Ascending aorta (tissue), 2 donors: ENCODE results near the gene TLCD1. TPM values are rescaled to one million over a fixed set of nuclear protein-coding genes. Genes with fewer than 3 reads are reported as not detected.

ENCODE experiments used
- DNase-seq, 2 donors: peaks; one replicate each; pipeline ENCODE4 v3.0.0-alpha.2; 2019; ENCODE audit warnings: low spot score in 2 of 2
- H3K27ac ChIP-seq, 2 donors: fragments of 200-600 bp; sonication (generic); one replicate each; pipeline ENCODE4 v1.5.1; 2016 to 2017; ENCODE audit warnings: mild to moderate bottlenecking in 1 of 2
- H3K27me3 ChIP-seq: fragments of 200-600 bp; sonication (generic); one replicate; pipeline ENCODE4 v1.5.1; 2017
- H3K36me3 ChIP-seq, 2 donors: fragments of 200-600 bp; sonication (generic); one replicate each; pipeline ENCODE4 v1.5.1; 2016
- H3K4me1 ChIP-seq, 2 donors: fragments of 200-600 bp; sonication (generic); one replicate each; pipeline ENCODE4 v1.5.1; 2016 to 2017; ENCODE audit warnings: mild to moderate bottlenecking in 1 of 2
- H3K4me3 ChIP-seq, 2 donors: fragments of 200-600 bp; sonication (generic); one replicate each; pipeline ENCODE4 v1.5.1; 2016 to 2017; ENCODE audit warnings: mild to moderate bottlenecking in 1 of 2
- H3K9me3 ChIP-seq, 2 donors: fragments of 200-600 bp; sonication (generic); one replicate each; pipeline ENCODE4 v1.5.1; 2016
- CTCF ChIP-seq, 3 experiments: fragments of 200-600 bp in 2 of 3; fragments of 450-650 bp in 1 of 3; sonication (generic) in 2 of 3; IDR thresholded peaks; one replicate each; pipeline ENCODE4 v1.5.1; 2016 to 2019; ENCODE audit warnings: antibody characterized with exemption in 3 of 3, mild to moderate bottlenecking in 1 of 3, moderate library complexity in 1 of 3
- intact Hi-C: fragments of 100-400 bp; cut with DNase I; formaldehyde crosslinking; loops from one replicate; pipeline ENCODE4 v1.15.1; 2023
- total RNA-seq: library from RNA; depleted of rRNA; stranded (reverse); fragments of >200 nt; gene quantifications from one replicate; pipeline ENCODE4 v1.1.0, GENCODE V29; 2016

TLCD1 gene
- total RNA-seq, 1 donor from 2014 or later: not detected

GRCh38 chr17:28720247-28720996 lies 5.6 kb downstream of the TLCD1 start:
- intact Hi-C loops: loop anchor here (10.0 kb wide), 1 partner anchor 394 kb away; no protein-coding TSS in a partner anchor
- DNase-seq: no peak
- Histone ChIP-seq H3K9me3 (no peaks in the 10 kb centered on the region), H3K4me1 (peaks cover 15 to 44% of the 10 kb centered on the region in 2 donors), H3K27me3 (no peaks in the 10 kb centered on the region), H3K36me3 (peaks cover 26 to 41% of the 10 kb centered on the region in 2 donors), H3K4me3 (peak overlapping the region; percentile 82 to 85), H3K27ac (peak overlapping the region; percentile 98)
- no peak for TF ChIP-seq CTCF (IDR thresholded peaks at IDR 0.05)

GRCh38 chr17:28719021-28719433 lies 7.0 kb downstream of the TLCD1 start:
- peaks cover 11 to 40% of the 10 kb centered on the region in 2 donors for H3K4me1 ChIP-seq
- no peaks in the 10 kb centered on the region for H3K9me3 ChIP-seq
- no peak for TF ChIP-seq CTCF (IDR thresholded peaks at IDR 0.05)
- no peak for DNase-seq
- intact Hi-C loops: loop anchor here (2.0 to 5.0 kb wide), 3 partner anchors 74 to 312 kb away; partner anchors contain the start of genes BLTP2, PHF12 and SLC46A1
- peak overlapping the region; percentile 82 to 85 for H3K4me3 ChIP-seq
- H3K27me3 ChIP-seq: no peaks in the 10 kb centered on the region
- H3K27ac ChIP-seq: peak overlapping the region; percentile 98
- peaks cover 30 to 47% of the 10 kb centered on the region in 2 donors for H3K36me3 ChIP-seq

GRCh38 chr17:28718333-28719020 lies 7.6 kb downstream of the TLCD1 start:
- Histone ChIP-seq H3K4me1 (peaks cover 11 to 40% of the 10 kb centered on the region in 2 donors), H3K36me3 (peaks cover 25 to 46% of the 10 kb centered on the region in 2 donors), H3K27ac (peak overlapping the region; percentile 98), H3K4me3 (peak overlapping the region; percentile 82 to 85), H3K9me3 (no peaks in the 10 kb centered on the region), H3K27me3 (no peaks in the 10 kb centered on the region)
- TF ChIP-seq CTCF (IDR thresholded peaks at IDR 0.05): no peak
- intact Hi-C loops: loop anchor here (2.0 to 5.0 kb wide), 3 partner anchors 74 to 311 kb away; partner anchors contain the start of genes BLTP2, PHF12 and SLC46A1
- DNase-seq: no peak

- peak in 2 of 3 experiments; percentile 27 to 52 for TF ChIP-seq CTCF (IDR thresholded peaks at IDR 0.05)
- Histone ChIP-seq H3K27ac (peak within 1 kb of the TSS; percentile 98), H3K4me3 (peak within 1 kb of the TSS; percentile 82 to 85), H3K9me3 (no peaks in the 10 kb centered on the region), H3K36me3 (peaks cover 17 to 42% of the 10 kb centered on the region in 2 donors), H3K4me1 (peaks cover 11 to 40% of the 10 kb centered on the region in 2 donors), H3K27me3 (no peaks in the 10 kb centered on the region)
- peak; percentile 36 to 92 for DNase-seq
- intact Hi-C loops: loop anchor here (2.0 to 5.0 kb wide), 3 partner anchors 73 to 310 kb away; partner anchors contain the start of genes BLTP2, PHF12 and SLC46A1
Observed at GRCh38 chr17:28717578-28718332, 8.3 kb downstream of the TLCD1 start, which contains the start of gene RAB34. Gene RAB34, minus strand, starts transcription at chr17:28717868. Its CDS starts 602 bp downstream, at chr17:28717266.
